Heart right ventricle (tissue), 16 donors: ENCODE data around the gene DLX2. TPM values are rescaled to one million over a fixed set of nuclear protein-coding genes. Genes with fewer than 3 reads are reported as not detected.
A peak's percentile ranks its signal among the peaks of the same experiment; 100 is the strongest.

ENCODE experiments used
- ATAC-seq, 8 donors: fragments of 200-7000 bp; cut with Tn5 transposase; one replicate each; pipeline ENCODE4 v1.9.1; 2020; ENCODE audit warnings: mild to moderate bottlenecking in 8 of 8, moderate library complexity in 8 of 8, moderate number of reproducible peaks in 1 of 8
- DNase-seq, 2 donors: peaks; one replicate each; pipeline ENCODE4 v3.0.0-alpha.2; 2020
- H3K27ac ChIP-seq, 10 donors: fragments of 200-600 bp; sonication (generic) in 2 of 10; one replicate each; pipeline versions ENCODE4 v1.5.0 to v1.8.0; 2020 to 2022; ENCODE audit warnings: mild to moderate bottlenecking in 3 of 10
- H3K27me3 ChIP-seq, 7 donors: fragments of 200-600 bp; one replicate each; pipeline ENCODE4 v1.8.0; 2021 to 2022; ENCODE audit warnings: mild to moderate bottlenecking in 2 of 7
- H3K36me3 ChIP-seq, 9 donors: fragments of 200-600 bp; sonication (generic) in 1 of 9; one replicate each; pipeline versions ENCODE4 v1.5.0 to v1.8.0; 2020 to 2022; ENCODE audit warnings: mild to moderate bottlenecking in 2 of 9
- H3K4me1 ChIP-seq, 9 donors: fragments of 200-600 bp; sonication (generic) in 1 of 9; one replicate each; pipeline versions ENCODE4 v1.5.0 to v1.8.0; 2020 to 2022; ENCODE audit warnings: mild to moderate bottlenecking in 4 of 9
- H3K4me3 ChIP-seq, 10 donors: fragments of 200-600 bp; sonication (generic) in 2 of 10; one replicate each; pipeline versions ENCODE4 v1.5.0 to v1.8.0; 2020 to 2022; ENCODE audit warnings: mild to moderate bottlenecking in 7 of 10, moderate library complexity in 2 of 10
- H3K9me3 ChIP-seq, 11 donors: fragments of 200-600 bp in 10 of 11; sonication (generic) in 2 of 11; one replicate each; pipeline versions ENCODE4 v1.5.0 to v1.8.0; 2013 to 2022; ENCODE audit warnings: mild to moderate bottlenecking in 2 of 11, control low read depth in 1 of 11, moderate library complexity in 1 of 11
- WGBS, 2 donors: extraction: QIAGEN DNeasy Blood & Tissue Kit; methylation state at CpG; one replicate each; pipeline ENCODE4 v1.1.7; 2013; ENCODE audit warnings: inconsistent platforms in 1 of 2; 5-methylcytosine and 5-hydroxymethylcytosine counted together
- intact Hi-C, 10 donors: fragments of 100-400 bp; cut with DNase I; formaldehyde crosslinking; loops; one replicate each; pipeline versions ENCODE4 v1.11.1 to v1.14.2; 2022
- polyA plus RNA-seq, 2 donors: library from polyadenylated mRNA; stranded (reverse); fragments of 200-250 nt; gene quantifications; one replicate each; pipeline ENCODE4 v1.2.3, GENCODE V29; 2013
- total RNA-seq, 10 donors: library from RNA; stranded (reverse); fragmentation: NEBNext Ultra II Directional in 3 of 10; extraction: Animal tissue kit (Norgen Biotek cat#: 25700) in 3 of 10; gene quantifications; one replicate each; pipeline versions ENCODE4 v1.2.1 to v1.2.4, GENCODE V29; 2021 to 2023
- TF ChIP-seq, protein P1 (sequence below), 9 donors: fragments of 200-600 bp; sonication (generic) in 2 of 9; IDR thresholded peaks; one replicate each; pipeline versions ENCODE4 v1.5.0 to v1.8.0; 2021 to 2022; ENCODE audit warnings: antibody characterized with exemption in 9 of 9, mild to moderate bottlenecking in 5 of 9, moderate library complexity in 1 of 9
- donor health status: Arrhythmogenic right ventricular cardiomyopathy.
- donor health status: ischemic (EF 13 %, LVEDD 7.1; RV severe dilation, severe dysfunction).
- donor health status: healthy with polysubstance abuse.
- donor health status: DM: no; HTN: yes; CAD: no.
- donor health status: DM: no; HTN: no; CAD: no.
- donor health status: ischemic (EF 25% LVEDD 6.9; RV normal size, moderate dysfunction).
- donor health status: ischemic (EF 25% LVEDD 5.7; RV mildly dilated, moderate dysfunction).
- donor health status: healthy.
- donor health status: DM: yes; HTN: yes; CAD: no.
- donor health status: Ischemic cardiomyopathy.
- donor health status: ischemic (EF 35%, LVEDD 5.7; RV mildly dilated, moderate dysfunction).
- donor health status: nonischemic (EF 11% LVEDD 7.7; RV severe dilation, severe dysfunction).
- donor health status: DM: yes; HTN: yes; CAD: no.
- donor health status: PGD.
- donor health status: ischemic (EF 29% LVEDD 5.4; RV normal size, mild dysfunction).
- donor health status: nonischemic (EF 23%, LVEDD 6.1; RV moderate dilation, normal function).

The DLX2 gene
- total and polyA plus RNA-seq, 12 donors: 0.11 TPM; not detected in 11

GRCh38 chr2:172082105-172082943 lies 20.4 kb downstream of the DLX2 start:
- H3K4me3 ChIP-seq: no peak overlapping the region
- DNase-seq (no peak), ATAC-seq (no peak)
- H3K9me3 ChIP-seq: no peaks in the 10 kb centered on the region
- H3K27ac ChIP-seq: no peak overlapping the region
- WGBS, 2 donors: 12 to 13% methylated on average over 14 of the region's 14 CpGs
- peaks cover 0 to 7% (median 0%) of the 10 kb centered on the region in 9 donors for H3K36me3 ChIP-seq
- intact Hi-C loops: no loop called here
- peaks cover 48 to 96% (median 92%) of the 10 kb centered on the region in 7 donors for H3K27me3 ChIP-seq
- TF ChIP-seq, protein P1, sequence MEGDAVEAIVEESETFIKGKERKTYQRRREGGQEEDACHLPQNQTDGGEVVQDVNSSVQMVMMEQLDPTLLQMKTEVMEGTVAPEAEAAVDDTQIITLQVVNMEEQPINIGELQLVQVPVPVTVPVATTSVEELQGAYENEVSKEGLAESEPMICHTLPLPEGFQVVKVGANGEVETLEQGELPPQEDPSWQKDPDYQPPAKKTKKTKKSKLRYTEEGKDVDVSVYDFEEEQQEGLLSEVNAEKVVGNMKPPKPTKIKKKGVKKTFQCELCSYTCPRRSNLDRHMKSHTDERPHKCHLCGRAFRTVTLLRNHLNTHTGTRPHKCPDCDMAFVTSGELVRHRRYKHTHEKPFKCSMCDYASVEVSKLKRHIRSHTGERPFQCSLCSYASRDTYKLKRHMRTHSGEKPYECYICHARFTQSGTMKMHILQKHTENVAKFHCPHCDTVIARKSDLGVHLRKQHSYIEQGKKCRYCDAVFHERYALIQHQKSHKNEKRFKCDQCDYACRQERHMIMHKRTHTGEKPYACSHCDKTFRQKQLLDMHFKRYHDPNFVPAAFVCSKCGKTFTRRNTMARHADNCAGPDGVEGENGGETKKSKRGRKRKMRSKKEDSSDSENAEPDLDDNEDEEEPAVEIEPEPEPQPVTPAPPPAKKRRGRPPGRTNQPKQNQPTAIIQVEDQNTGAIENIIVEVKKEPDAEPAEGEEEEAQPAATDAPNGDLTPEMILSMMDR (IDR thresholded peaks at IDR 0.05): no peak
- peaks cover 10 to 67% (median 41%) of the 10 kb centered on the region in 9 donors for H3K4me1 ChIP-seq

DNA sequence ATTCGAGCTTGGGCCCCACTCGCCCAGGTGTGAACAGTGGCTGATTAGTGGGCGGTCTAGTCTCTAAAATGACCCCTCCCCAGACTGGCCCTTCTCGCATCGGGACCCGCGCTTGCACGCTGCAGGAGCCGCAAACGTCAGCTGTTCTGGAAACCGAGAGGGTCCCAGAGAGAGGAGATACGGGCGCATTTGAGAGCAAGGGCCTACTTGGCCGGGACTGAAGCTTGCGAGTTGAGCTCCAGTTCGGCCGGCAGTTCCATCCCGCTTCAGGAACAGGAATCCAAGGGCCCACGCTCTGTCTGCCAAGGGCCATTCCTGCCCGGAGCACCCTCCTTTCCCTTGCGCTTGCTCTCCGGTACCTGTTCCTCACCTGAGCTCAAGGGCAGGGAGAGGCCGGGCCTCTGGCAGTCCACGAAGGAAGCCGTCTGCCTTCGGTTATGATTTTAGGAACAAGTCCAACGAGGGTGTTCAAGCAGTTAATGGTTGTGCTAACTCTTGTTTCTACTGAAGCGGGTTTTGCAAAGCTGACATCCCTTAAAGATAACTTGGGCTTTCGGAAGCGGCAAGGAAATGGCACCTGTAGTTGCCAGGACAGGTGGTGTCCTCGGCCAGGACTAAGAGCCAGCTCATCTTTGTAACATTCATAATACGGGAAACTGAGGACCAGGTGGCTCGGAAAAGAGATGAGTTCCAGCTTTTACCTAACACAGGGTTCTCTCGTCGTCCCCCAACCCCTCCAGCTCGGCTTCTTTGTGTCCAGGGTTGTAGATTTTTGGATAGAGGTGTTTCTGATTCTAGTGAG lies 21.3 kb downstream of the DLX2 start:
- Histone ChIP-seq H3K4me3 (no peak overlapping the region), H3K4me1 (peaks cover 10 to 58% (median 32%) of the 10 kb centered on the region in 9 donors), H3K27me3 (peaks cover 39 to 93% (median 83%) of the 10 kb centered on the region in 7 donors), H3K27ac (no peak overlapping the region), H3K36me3 (peaks cover 0 to 2% (median 0%) of the 10 kb centered on the region in 9 donors), H3K9me3 (no peaks in the 10 kb centered on the region)
- DNase-seq (no peak), ATAC-seq (no peak)
- 9 to 17% methylated on average over 36 of the region's 36 CpGs for WGBS, 2 donors
- TF ChIP-seq, protein P1 (IDR thresholded peaks at IDR 0.05): no peak
- intact Hi-C loops: no loop called here

DNA sequence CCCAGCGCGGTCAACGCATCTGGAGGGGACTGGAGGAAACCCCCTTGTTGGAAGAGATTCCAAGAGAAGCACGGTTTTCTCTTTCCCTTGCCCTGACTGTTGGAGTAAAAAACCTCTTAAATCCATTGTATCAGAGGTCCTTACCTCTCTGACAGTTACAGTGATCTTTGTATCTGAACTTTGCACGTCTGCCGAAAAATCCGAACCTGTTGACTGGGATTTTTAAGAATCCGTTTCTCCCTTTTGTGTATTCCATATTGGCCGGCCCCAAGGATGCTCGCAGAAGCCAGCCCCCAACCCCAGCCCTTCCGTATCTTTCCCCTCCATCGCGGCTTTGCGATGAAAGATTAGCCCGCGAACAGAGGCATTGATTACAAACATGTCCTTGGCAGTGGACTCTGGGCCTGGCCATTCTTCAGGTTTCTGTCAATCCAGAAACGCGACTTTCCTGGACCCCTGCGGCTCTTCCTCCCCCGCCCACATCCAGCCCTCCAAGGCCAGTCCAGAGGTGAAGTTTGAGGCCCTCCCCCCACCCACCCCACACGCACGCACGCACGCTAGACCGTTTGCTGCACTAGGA lies 22.0 kb downstream of the DLX2 start:
- WGBS, 2 donors: 15 to 28% methylated on average over 25 of the region's 25 CpGs
- intact Hi-C loops: no loop called here
- ATAC-seq: no peak

More for the DNA sequence above, 22.0 kb downstream of the DLX2 start:
- TF ChIP-seq, protein P1 (IDR thresholded peaks at IDR 0.05): no peak
- H3K27ac ChIP-seq: no peak overlapping the region
- peaks cover 35 to 90% (median 77%) of the 10 kb centered on the region in 7 donors for H3K27me3 ChIP-seq
- H3K36me3 ChIP-seq: no peaks in the 10 kb centered on the region
- no peaks in the 10 kb centered on the region for H3K9me3 ChIP-seq
- H3K4me1 ChIP-seq: peaks cover 10 to 51% (median 25%) of the 10 kb centered on the region in 9 donors
- no peak for DNase-seq
- H3K4me3 ChIP-seq: peak overlapping the region in 1 of 10 donors; percentile 23
